ENCODE measurements around the gene DLGAP1.

DLGAP1 gene

GRCh38 chr18:3873698-3874097 is 581.4 kb downstream of the DLGAP1 start:
- DNase-seq (ENCODE audit: low read depth in 1 of 2, low spot score in 1 of 2), result no peak

GRCh38 chr18:3873211-3873610 is 581.9 kb downstream of the DLGAP1 start:
- no peak for DNase-seq (ENCODE audit: low read depth in 1 of 2, low spot score in 1 of 2)

GRCh38 chr18:3872641-3873040 is 582.5 kb downstream of the DLGAP1 start:
- no peak for DNase-seq (ENCODE audit: low read depth in 1 of 2, low spot score in 1 of 2)

GRCh38 chr18:3871687-3872086 is 583.4 kb downstream of the DLGAP1 start:
- DNase-seq (ENCODE audit: low read depth in 1 of 2, low spot score in 1 of 2), result no peak

GRCh38 chr18:3870914-3871313 is 584.2 kb downstream of the DLGAP1 start:
- DNase-seq (ENCODE audit: low read depth in 1 of 2, low spot score in 1 of 2), result no peak

GRCh38 chr18:3869848-3870247 is 585.3 kb downstream of the DLGAP1 start:
- DNase-seq (ENCODE audit: low read depth in 1 of 2, low spot score in 1 of 2), result no peak

DNA sequence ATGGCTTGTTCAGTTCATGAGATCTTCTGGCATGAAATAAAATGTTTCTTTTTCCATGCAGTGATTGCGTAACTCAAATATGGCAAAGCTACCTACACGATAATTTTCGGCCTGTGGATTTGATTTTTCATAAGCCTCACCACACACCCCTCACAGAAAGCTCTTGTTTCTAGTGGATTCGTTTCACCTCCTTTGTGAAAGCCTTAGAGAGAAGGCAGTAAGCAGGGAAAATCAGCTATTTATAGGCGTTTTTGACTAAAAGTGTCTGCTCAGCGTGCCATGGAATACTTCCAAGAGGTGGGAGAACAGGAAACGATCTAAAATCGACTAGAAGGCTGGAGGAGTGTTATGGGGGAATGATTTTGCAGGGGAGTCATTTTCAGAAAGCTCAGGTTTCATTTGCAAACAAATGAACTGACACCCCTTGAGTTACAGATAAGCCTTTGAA is 587.2 kb downstream of the DLGAP1 start:
- DNase-seq (ENCODE audit: low read depth in 1 of 2, low spot score in 1 of 2), result no peak

- DNase-seq (ENCODE audit: low read depth in 1 of 2, low spot score in 1 of 2), result no peak
Observed at GRCh38 chr18:3867236-3867635, 587.9 kb downstream of the DLGAP1 start.

DNA sequence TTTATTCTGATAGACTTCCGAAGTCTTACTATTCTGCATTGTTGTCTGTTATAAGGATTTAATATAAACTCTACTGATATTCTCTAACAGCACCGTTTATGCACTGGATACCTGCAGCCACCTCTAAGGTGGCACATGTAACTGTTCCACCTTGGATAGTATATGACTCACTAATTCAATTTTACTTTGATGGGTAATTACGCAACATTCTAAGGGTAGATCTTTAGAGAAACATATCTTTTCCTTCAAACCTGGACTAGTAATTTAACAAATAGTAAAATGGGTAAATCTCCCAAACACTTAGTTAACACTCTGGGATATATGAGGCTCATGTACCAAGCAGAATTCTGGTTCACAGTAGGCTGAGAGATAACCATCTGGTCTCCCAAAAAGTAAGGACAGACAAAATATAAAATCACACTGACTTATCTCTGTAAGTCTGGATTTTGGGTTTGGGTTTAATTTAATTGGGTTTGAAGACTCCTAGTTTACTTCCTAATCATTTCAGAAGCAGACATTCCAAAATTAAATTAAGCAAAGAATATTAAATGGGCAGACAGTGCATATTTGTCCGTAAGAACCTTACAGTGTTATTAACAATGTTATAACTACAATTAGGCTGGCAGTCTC is 590.3 kb downstream of the DLGAP1 start:
- no peak for DNase-seq (ENCODE audit: low read depth in 1 of 2, low spot score in 1 of 2)

DNA sequence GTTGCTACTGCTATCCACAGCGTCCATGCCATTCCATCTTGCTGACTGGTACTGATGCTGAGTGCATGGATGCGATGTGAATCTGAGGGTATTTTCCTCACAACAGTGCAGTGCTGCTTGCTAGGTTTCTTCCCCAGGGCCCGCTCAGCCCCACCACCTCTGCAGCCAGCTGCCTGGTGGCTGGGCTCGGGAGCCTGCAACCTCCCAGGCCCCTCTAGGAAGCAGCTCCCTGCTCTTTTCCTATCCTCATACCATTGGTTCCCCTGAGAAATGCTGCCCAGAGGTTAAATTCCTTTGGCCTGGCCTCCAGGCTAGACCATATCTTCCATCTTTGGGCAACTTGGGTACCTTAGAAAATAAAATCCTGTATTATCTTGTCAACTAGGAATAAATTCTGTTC is 591.5 kb downstream of the DLGAP1 start:
- DNase-seq (ENCODE audit: low read depth in 1 of 2, low spot score in 1 of 2), result no peak

DNA sequence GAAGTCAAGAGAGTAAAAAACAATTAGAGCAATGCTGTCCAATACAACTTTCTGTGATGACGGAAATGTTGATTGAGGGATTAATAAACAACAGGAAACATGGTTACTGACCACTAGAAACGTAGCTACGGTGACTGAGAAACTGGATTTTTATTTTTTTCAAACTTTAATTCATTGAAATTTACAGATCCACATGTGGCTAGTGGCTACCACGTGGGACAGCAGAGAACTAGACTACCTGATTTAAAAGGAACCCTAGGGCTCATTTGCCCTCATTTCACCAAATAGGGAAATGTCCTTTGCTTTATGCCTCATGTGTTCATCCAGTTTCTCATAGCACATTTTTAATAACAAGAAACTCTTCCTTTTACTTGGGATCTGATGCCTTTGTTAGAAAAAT is 592.1 kb downstream of the DLGAP1 start:
- DNase-seq (ENCODE audit: low read depth in 1 of 2, low spot score in 1 of 2), result no peak

DNA sequence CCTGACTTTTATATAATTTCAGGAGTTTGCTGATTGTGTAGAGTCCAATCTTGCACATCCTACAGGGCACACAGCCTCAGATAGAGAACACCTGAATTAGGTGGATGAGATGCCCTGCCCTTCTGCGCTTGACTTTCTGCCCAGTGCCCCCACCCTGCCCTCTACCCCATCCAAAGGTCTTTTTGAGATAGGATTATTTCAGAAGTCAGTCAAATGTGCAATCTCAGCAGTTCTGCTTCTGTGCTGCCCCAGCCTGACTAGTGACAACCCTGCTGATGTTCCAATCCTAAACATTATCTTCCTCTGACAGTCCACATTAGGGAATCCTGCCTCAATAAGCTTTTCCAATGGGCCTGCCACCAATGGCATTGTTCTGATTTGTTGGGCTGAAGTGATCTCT is 593.6 kb downstream of the DLGAP1 start:
- no peak for DNase-seq (ENCODE audit: low read depth in 1 of 2, low spot score in 1 of 2)

GRCh38 chr18:3857544-3857943 is 597.6 kb downstream of the DLGAP1 start:
- DNase-seq (ENCODE audit: low read depth in 1 of 2, low spot score in 1 of 2), result no peak

DNA sequence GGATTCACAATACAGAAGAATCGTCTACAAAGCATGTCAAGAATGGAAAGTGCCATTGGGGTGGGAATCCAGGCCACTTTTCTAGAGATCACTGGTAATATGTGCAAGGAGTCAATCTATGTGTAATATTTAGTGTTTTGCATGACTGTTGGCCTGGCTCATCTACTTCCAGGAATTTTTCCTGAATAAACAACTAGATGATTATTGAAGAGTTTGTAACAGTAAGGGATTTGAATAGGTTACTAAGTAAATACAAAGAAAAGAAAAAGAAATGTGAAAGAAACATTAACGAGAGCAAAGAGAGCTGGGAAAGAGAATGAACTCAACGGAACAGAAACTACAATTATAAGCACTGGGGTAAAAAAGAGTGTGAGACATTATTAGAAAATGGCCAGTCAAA is 599.1 kb downstream of the DLGAP1 start:
- DNase-seq (ENCODE audit: low read depth in 1 of 2, low spot score in 1 of 2), result no peak

- no peak for DNase-seq (ENCODE audit: low read depth in 1 of 2, low spot score in 1 of 2)
Observed at GRCh38 chr18:3852321-3852720, 602.8 kb downstream of the DLGAP1 start.

DNA sequence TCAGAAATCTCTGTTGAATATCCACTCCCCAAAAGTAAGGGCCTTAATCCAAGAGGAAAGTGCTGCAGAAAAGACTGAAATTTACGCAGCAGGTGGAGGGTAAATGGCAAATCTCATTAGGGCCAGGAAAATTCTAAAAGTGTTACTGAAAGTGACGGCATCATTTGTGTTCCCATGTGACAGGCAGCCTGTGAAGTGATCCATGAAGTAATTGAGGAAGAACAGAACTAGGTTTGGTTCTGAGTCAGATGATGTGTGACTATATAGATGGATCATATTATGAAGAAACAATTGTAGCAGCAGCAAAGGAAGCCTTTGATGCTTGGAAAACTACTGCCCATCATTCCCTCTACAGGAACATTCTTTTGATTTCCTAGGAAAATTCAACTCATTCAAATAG is 603.9 kb downstream of the DLGAP1 start:
- no peak for DNase-seq (ENCODE audit: low read depth in 1 of 2, low spot score in 1 of 2)

DNA sequence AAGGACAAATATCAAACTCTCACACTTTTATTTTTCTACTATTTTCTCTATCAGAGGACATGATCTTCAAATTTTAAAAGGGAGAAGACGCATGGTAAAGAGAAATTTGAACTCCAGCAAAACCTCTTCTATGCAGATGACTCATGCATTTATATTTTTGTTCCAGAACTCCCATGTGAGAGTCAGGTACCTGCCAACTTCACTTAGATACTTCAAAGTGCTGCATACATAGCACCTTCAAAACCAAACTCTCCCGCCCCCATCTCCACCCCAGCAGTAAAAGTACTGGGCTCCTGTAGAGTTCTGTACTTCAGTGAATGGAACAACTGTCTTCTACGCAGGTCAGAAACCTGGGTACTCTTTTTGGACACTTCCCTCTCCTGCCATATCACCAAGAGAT is 606.8 kb downstream of the DLGAP1 start:
- no peak for DNase-seq (ENCODE audit: low read depth in 1 of 2, low spot score in 1 of 2)

- no peak for DNase-seq (ENCODE audit: low read depth in 1 of 2, low spot score in 1 of 2)
Observed at GRCh38 chr18:3845161-3845560, 609.9 kb downstream of the DLGAP1 start.

- no peak for DNase-seq (ENCODE audit: low read depth in 1 of 2, low spot score in 1 of 2)
Observed at GRCh38 chr18:3842844-3843243, 612.3 kb downstream of the DLGAP1 start.

DNA sequence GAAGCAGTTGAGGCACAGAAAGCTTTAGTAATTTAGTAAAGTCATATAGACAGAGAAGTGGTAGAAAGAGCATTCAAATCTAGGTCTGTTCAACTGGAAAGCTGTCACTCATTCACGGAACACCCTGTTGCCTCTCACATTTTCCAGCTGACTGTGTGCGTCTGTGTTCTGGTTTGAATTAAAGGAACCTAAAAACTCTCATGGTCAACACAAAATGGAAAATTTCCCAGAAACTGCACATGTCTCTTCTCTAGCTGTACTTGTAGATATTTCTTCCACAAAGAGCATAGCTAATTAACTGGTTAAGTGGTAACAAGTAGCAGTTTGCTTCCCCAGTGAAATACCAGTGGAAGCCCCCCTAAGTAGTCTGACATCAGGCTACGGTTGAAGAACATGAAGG is 614.3 kb downstream of the DLGAP1 start:
- no peak for DNase-seq (ENCODE audit: low read depth in 1 of 2, low spot score in 1 of 2)

DNA sequence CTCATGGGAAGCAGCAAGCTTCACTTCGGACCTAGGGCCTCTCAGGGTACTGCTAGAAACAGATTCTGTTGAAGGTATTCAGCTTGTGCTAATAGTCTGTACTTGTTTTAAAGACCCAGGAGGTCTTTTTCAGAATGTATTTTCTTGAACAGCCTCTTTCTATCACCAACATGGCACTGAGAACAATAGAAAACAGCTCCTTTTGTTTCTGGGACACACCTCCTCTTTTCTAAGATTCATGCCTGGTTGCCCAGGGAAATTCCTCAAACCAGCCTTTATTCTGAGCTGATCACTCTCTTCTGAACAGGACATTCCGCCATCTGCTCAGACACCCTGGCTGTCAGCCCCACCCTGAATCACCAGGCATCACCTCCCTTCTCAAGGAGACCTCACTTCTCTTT is 615.5 kb downstream of the DLGAP1 start:
- no peak for DNase-seq (ENCODE audit: low read depth in 1 of 2, low spot score in 1 of 2)

DNA sequence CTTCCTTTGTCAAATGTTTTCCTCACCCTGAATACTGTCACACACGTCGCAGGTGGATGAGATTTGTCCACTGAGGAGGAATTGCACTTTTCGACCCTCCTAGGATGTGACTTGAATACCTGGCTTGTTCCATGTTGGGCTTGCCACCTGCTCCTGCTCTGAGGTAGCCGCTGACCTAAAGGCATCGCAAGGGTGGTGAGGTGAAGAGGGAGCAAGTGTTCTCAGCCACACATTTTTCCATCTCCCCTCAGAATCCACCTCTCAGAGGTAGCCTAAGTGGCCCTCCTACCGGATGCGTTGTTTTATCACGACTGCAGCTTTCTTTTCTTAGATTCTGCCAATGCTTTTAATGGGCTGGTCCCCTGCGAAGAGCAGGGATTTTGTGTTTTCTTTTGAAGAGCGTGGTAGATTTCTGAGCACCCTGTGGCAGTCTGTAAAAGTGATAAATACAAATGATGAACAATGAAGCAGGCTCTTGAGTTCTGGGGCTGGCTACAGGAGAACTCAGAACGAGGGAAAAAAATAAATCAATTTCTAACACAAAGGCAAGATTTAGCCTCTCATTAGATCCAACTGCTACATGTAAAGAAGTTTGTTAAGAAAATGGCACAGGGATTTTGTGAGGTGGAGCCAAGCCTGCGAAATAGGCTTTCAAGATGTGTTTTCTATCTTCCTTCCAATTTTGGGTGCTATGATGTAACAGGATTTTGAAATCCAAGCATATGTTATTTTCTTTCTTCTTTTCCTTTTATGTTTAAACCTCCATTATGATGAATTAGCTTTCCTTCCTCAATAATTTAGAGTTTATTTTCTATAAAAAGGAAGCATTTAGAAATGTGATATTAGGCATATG is 618.4 kb downstream of the DLGAP1 start:
- DNase-seq (ENCODE audit: low read depth in 1 of 2, low spot score in 1 of 2), result no peak

Measured in stimulated activated CD4-positive, alpha-beta T cell treated with anti-CD3 and anti-CD28 coated beads, Interleukin-15, amount 100 ng/mL, for 1 hour (primary cell).